GM12878 (cell line): ENCODE results near the gene TSPAN12. TPM values are rescaled to one million over a fixed set of nuclear protein-coding genes. Genes with fewer than 3 reads are reported as not detected.

ENCODE experiments used
- ATAC-seq: fragments of 200-7000 bp; cut with Tn5 transposase; 3 replicates; pipeline ENCODE4 v1.9.1; 2020; ENCODE audit warnings: mild to moderate bottlenecking, moderate library complexity
- BruUV-seq: library from RNA; stranded (reverse); fragments of 400-500 nt; replicated peaks from 2 replicates; lab custom pipeline; 2021; lab: Mats Ljungman, UMichigan
- CTCF ChIA-PET: fragments of 300-600 bp; sonication (Branson Sonifier 250); formaldehyde crosslinking; extraction: SDS; loops from one replicate; lab custom pipeline; 2021; ENCODE audit warnings: inconsistent platforms; lab: Yijun Ruan, JAX
- POLR2A ChIA-PET: fragments of 350-600 bp; formaldehyde crosslinking; extraction: SDS; loops from one replicate; lab custom pipeline; 2021; ENCODE audit warnings: inconsistent platforms; lab: Charles Lee
- RAD21 ChIA-PET: fragments of 300-600 bp; sonication (Branson Sonifier 250); formaldehyde crosslinking; loops from one replicate; lab custom pipeline; 2023; ENCODE audit warnings: antibody characterized with exemption; ENCODE audit not compliant: unreplicated experiment; lab: Charles Lee
- SMC1A ChIA-PET: fragments of 300-600 bp; sonication (Branson Sonifier 250); formaldehyde crosslinking; loops from one replicate; lab custom pipeline; 2023; ENCODE audit not compliant: unreplicated experiment, uncharacterized antibody; lab: Charles Lee
- DNase-seq: peaks from one replicate; pipeline ENCODE4 v3.0.0-alpha.2; 2011; ENCODE audit warnings: low read depth, low spot score
- FAIRE-seq: peaks from 3 replicates; lab custom pipeline; 2011; peaks lifted over from hg19 to GRCh38; lab: Jason Lieb, UNC
- H2AFZ ChIP-seq: 2 replicates; pipeline ENCODE4 v1.6.0; 2011; ENCODE audit warnings: low read depth, low read length, control low read depth; ENCODE audit not compliant: control insufficient read depth
- H3K27ac ChIP-seq: 2 replicates; pipeline ENCODE4 v1.5.1; 2011; ENCODE audit warnings: control low read depth; ENCODE audit not compliant: control insufficient read depth, insufficient read depth
- H3K27me3 ChIP-seq, 2 experiments: replicated peaks in 1 of 2; 2 replicates each; pipeline versions ENCODE4 v1.6.0 to v1.6.1; 2011; ENCODE audit warnings: low read length in 1 of 2; ENCODE audit not compliant: control insufficient read depth in 2 of 2, insufficient read depth in 2 of 2
- H3K36me3 ChIP-seq, 2 experiments: 2 replicates each; pipeline ENCODE4 v1.5.1; 2011; ENCODE audit warnings: low read length in 1 of 2; ENCODE audit not compliant: control insufficient read depth in 2 of 2, insufficient read depth in 2 of 2
- H3K4me1 ChIP-seq: 2 replicates; pipeline ENCODE4 v1.6.1; 2011; ENCODE audit warnings: mild to moderate bottlenecking, low read length, moderate library complexity, mixed read lengths; ENCODE audit not compliant: control insufficient read depth, insufficient read depth
- H3K4me2 ChIP-seq: 2 replicates; pipeline ENCODE4 v1.6.0; 2011; ENCODE audit warnings: control low read depth; ENCODE audit not compliant: control insufficient read depth, insufficient read depth
- H3K4me3 ChIP-seq: fragments of 200-600 bp; sonication (generic); 2 replicates; pipeline ENCODE4 v1.5.1; 2016
- H3K79me2 ChIP-seq: 2 replicates; pipeline ENCODE4 v1.6.0; 2011; ENCODE audit warnings: low read length; ENCODE audit not compliant: control insufficient read depth, insufficient read depth
- H3K9ac ChIP-seq: 2 replicates; pipeline ENCODE4 v1.8.0; 2011; ENCODE audit warnings: low read length, control low read depth, mixed read lengths; ENCODE audit not compliant: control insufficient read depth, insufficient read depth
- H3K9me3 ChIP-seq: replicated peaks from 3 replicates; pipeline ENCODE4 v1.5.1; 2011; ENCODE audit warnings: mild to moderate bottlenecking, low read length; ENCODE audit not compliant: control insufficient read depth, insufficient read depth
- H4K20me1 ChIP-seq: 2 replicates; pipeline ENCODE4 v1.6.0; 2011; ENCODE audit not compliant: control insufficient read depth, insufficient read depth
- ATF7 ChIP-seq: fragments of 450-650 bp; IDR thresholded peaks from 2 replicates; pipeline ENCODE4 v1.6.1; 2016; ENCODE audit warnings: low read depth, mild to moderate bottlenecking
- HDAC2 ChIP-seq: fragments of 200-600 bp; sonication (generic); IDR thresholded peaks from 2 replicates; pipeline ENCODE4 v1.6.1; 2017
- IKZF2 ChIP-seq, 2 experiments: fragments of 450-650 bp; IDR thresholded peaks; 2 replicates each; pipeline ENCODE4 v1.6.1; 2017; ENCODE audit warnings: mild to moderate bottlenecking in 2 of 2, moderate library complexity in 2 of 2
- JUNB ChIP-seq: IDR thresholded peaks from 2 replicates; pipeline ENCODE4 v1.6.1; 2016; ENCODE audit warnings: antibody characterized with exemption, mild to moderate bottlenecking
- MEF2A ChIP-seq: IDR thresholded peaks from 2 replicates; pipeline ENCODE4 v1.6.1; 2011; ENCODE audit warnings: low read depth, mild to moderate bottlenecking, low read length, moderate library complexity; ENCODE audit not compliant: insufficient read depth
- MEF2B ChIP-seq: fragments of 450-650 bp; IDR thresholded peaks from 2 replicates; pipeline ENCODE4 v1.6.1; 2018; ENCODE audit warnings: mild to moderate bottlenecking, moderate library complexity; ENCODE audit not compliant: partially characterized antibody, poor library complexity, severe bottlenecking
- MTA2 ChIP-seq: fragments of 450-650 bp; IDR thresholded peaks from 2 replicates; pipeline ENCODE4 v1.6.1; 2016; ENCODE audit warnings: low read depth, mild to moderate bottlenecking, moderate library complexity
- NR2F1 ChIP-seq: fragments of 450-650 bp; conservative IDR thresholded peaks from 2 replicates; pipeline ENCODE4 v1.6.1; 2017; ENCODE audit warnings: mild to moderate bottlenecking
- PAX8 ChIP-seq: fragments of 450-650 bp; IDR thresholded peaks from 2 replicates; pipeline ENCODE4 v1.6.1; 2017; ENCODE audit warnings: mild to moderate bottlenecking, moderate library complexity
- RUNX3 ChIP-seq: IDR thresholded peaks from 2 replicates; pipeline ENCODE4 v1.6.1; 2012; ENCODE audit warnings: low read length, inconsistent platforms
- SP1 ChIP-seq: IDR thresholded peaks from one replicate; pipeline ENCODE4 v1.6.1; 2011; ENCODE audit warnings: low read depth, low read length
- TARDBP ChIP-seq: IDR thresholded peaks from 2 replicates; pipeline ENCODE4 v1.6.1; 2016; ENCODE audit warnings: borderline replicate concordance
- TCF12 ChIP-seq: IDR thresholded peaks from 2 replicates; pipeline ENCODE4 v1.6.1; 2011; ENCODE audit warnings: low read depth, mild to moderate bottlenecking, low read length
- WRNIP1 ChIP-seq: IDR thresholded peaks from 2 replicates; pipeline ENCODE4 v1.6.1; 2011; ENCODE audit warnings: low read depth, low read length, improper control_type of control experiment, borderline replicate concordance
- ZNF207 ChIP-seq: fragments of 450-650 bp; IDR thresholded peaks from 2 replicates; pipeline ENCODE4 v1.6.1; 2014; ENCODE audit warnings: antibody characterized with exemption, mild to moderate bottlenecking, borderline replicate concordance
- WGBS: methylation state at CpG from one replicate; pipeline ENCODE4 v1.1.6; 2016; ENCODE audit warnings: low lambda C conversion rate; ENCODE audit not compliant: insufficient replicate concordance, insufficient coverage; ENCODE audit errors: missing lambda C conversion rate; 5-methylcytosine and 5-hydroxymethylcytosine counted together
- in situ Hi-C: fragments of 300-500 bp; cut with MboI; formaldehyde crosslinking; loops from 9 replicates; pipeline ENCODE4 v1.14.3; 2018; ENCODE audit warnings: mixed read lengths
- intact Hi-C: fragments of 100-400 bp; cut with micrococcal nuclease; formaldehyde crosslinking; loops from one replicate; pipeline ENCODE4 v1.14.2; 2022; ENCODE audit not compliant: unreplicated experiment
- polyA plus RNA-seq, 11 experiments: library from polyadenylated mRNA; depleted of rRNA in 4 of 11; unstranded in 6 of 11; stranded (reverse) in 5 of 11; fragments of >200 nt; fragmentation: Nextera tagmentation in 4 of 11; fragmentation: Illumina TruSeq in 1 of 11; extraction: Ambion mirVana in 4 of 11; extraction: Trizol in 1 of 11; gene quantifications; 1 replicate in 1 of 11; 2 replicates in 10 of 11; pipeline versions ENCODE4 v1.2.1 to v1.2.3, GENCODE V29; 2011 to 2016; ENCODE audit warnings: inconsistent platforms in 2 of 11, missing spikeins in 2 of 11, low read depth in 1 of 11
- total RNA-seq, 4 experiments: library from RNA; depleted of rRNA in 3 of 4; stranded (reverse); fragments of >200 nt in 3 of 4; fragmentation: Illumina TruSeq in 1 of 4; extraction: Trizol in 1 of 4; gene quantifications; 2 replicates each; pipeline versions ENCODE4 v1.2.1 to v1.2.3, GENCODE V29; 2013 to 2021
- TF ChIP-seq, protein P1 (sequence below): fragments of 150-350 bp; IDR thresholded peaks from 2 replicates; pipeline ENCODE4 v1.6.1; 2016; ENCODE audit warnings: low read depth, low read length
- TF ChIP-seq, protein P2 (sequence below): IDR thresholded peaks from 2 replicates; pipeline ENCODE4 v1.6.1; 2011; ENCODE audit warnings: borderline replicate concordance, low read depth, mild to moderate bottlenecking, moderate library complexity, low read length; ENCODE audit not compliant: insufficient read depth, poor library complexity, severe bottlenecking
- TF ChIP-seq, protein P3 (sequence below): IDR thresholded peaks from 2 replicates; pipeline ENCODE4 v1.6.1; 2011; ENCODE audit warnings: low read depth, low read length, improper control_type of control experiment, borderline replicate concordance

TSPAN12 gene
- total and polyA plus RNA-seq, 10 of the 15 experiments (the other 5 are each of a cell fraction or from before 2014, with no cell fraction given) = 0.67 to 110 (median 1.3) TPM

DNA sequence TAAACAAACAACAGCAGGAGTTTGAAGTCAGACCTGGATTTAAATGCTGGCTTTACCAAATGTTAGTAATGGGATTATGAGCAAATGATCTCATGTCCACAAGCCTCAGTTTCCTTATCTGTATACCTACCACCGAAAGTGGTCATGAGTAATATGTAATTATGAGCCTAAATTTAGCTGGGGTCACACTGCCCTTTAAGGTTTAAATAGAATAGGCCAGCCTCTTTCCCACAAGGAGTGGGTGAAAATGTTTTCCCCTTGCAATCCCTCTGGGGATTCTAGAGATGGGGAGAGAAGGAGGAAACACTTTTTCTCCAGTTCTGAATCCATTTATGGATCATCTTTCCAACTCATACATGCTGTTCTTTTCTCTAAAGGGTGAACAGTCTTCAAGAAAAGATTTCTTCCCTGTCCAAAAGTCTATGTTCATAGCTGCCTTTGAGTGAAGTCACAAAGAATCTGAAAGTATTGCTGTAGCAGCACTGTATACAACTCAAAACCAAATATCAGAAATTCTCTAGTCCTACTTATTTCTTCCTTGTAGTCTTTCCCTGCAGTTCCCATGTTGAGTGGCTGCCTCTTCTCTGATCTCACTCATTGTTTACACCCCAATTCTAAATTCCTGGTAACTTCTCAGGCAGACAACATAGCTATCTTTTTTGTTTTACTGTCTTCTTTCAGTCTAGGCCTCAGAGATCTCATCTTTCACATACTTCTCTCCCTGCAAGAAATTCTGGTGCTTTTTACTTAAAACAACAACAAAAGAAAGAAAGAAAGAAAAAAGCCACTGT lies 7.4 kb upstream of the TSPAN12 start:
- BruUV-seq = no TSS peak
- intact Hi-C loops (loop anchor here (5.0 kb wide), 1 partner anchor 62 kb away; no protein-coding TSS in a partner anchor), in situ Hi-C loops (no loop called here)
- FAIRE-seq = no peak
- CTCF ChIA-PET = interaction anchor here (0.9 to 4.6 kb wide), 4 partner anchors 18 to 73 kb away, joined by 3 to 34 read pairs (median 3); no protein-coding TSS in a partner anchor
- Histone ChIP-seq H2AFZ (no peak overlapping the region; the same call in 1 of the 2 replicates), H3K9ac (no peak overlapping the region), H3K27ac (no peak overlapping the region; the same call in 1 of the 2 replicates), H3K4me2 (no peak overlapping the region), H3K4me1 (peaks cover 17% of the 10 kb centered on the region), H4K20me1 (no peaks in the 10 kb centered on the region), H3K79me2 (no peaks in the 10 kb centered on the region), H3K4me3 (no peak overlapping the region), H3K27me3 (no peaks in the 10 kb centered on the region), H3K9me3 (peaks cover 2% of the 10 kb centered on the region; the same call in 2 of the 3 replicates), H3K36me3 (no peaks in the 10 kb centered on the region)
- ATAC-seq = peak; percentile 18
- POLR2A ChIA-PET = interaction anchor here (0.6 to 1.3 kb wide), 3 partner anchors 15 to 86 kb away, joined by 4 to 5 read pairs (median 5); partner anchors contain the start of gene ING3
- no peak for DNase-seq
- RAD21 ChIA-PET = interaction anchor here (1.0 to 1.7 kb wide), 4 partner anchors 17 to 73 kb away, joined by 3 to 5 read pairs (median 3); no protein-coding TSS in a partner anchor
- 0% methylated on average over 1 of the region's 1 CpG for whole genome bisulfite sequencing
- SMC1A ChIA-PET = interaction anchor here (0.6 to 2.9 kb wide), 13 partner anchors 9 to 76 kb away, joined by 3 to 16 read pairs (median 3); no protein-coding TSS in a partner anchor
- no peak for TF ChIP-seq ZNF207
- no peak for TF ChIP-seq HDAC2
- TF ChIP-seq SP1 = no peak
- TF ChIP-seq NR2F1 = peak; percentile 69
- TF ChIP-seq MTA2 = peak; percentile 61; the same call in 1 of the 2 replicates
- TF ChIP-seq, protein P1, sequence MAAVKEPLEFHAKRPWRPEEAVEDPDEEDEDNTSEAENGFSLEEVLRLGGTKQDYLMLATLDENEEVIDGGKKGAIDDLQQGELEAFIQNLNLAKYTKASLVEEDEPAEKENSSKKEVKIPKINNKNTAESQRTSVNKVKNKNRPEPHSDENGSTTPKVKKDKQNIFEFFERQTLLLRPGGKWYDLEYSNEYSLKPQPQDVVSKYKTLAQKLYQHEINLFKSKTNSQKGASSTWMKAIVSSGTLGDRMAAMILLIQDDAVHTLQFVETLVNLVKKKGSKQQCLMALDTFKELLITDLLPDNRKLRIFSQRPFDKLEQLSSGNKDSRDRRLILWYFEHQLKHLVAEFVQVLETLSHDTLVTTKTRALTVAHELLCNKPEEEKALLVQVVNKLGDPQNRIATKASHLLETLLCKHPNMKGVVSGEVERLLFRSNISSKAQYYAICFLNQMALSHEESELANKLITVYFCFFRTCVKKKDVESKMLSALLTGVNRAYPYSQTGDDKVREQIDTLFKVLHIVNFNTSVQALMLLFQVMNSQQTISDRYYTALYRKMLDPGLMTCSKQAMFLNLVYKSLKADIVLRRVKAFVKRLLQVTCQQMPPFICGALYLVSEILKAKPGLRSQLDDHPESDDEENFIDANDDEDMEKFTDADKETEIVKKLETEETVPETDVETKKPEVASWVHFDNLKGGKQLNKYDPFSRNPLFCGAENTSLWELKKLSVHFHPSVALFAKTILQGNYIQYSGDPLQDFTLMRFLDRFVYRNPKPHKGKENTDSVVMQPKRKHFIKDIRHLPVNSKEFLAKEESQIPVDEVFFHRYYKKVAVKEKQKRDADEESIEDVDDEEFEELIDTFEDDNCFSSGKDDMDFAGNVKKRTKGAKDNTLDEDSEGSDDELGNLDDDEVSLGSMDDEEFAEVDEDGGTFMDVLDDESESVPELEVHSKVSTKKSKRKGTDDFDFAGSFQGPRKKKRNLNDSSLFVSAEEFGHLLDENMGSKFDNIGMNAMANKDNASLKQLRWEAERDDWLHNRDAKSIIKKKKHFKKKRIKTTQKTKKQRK = no peak
- TF ChIP-seq PAX8 = no peak
- TF ChIP-seq TCF12 = no peak
- peak; percentile 78 for TF ChIP-seq MEF2B
- no peak for TF ChIP-seq TARDBP
- TF ChIP-seq, protein P2, sequence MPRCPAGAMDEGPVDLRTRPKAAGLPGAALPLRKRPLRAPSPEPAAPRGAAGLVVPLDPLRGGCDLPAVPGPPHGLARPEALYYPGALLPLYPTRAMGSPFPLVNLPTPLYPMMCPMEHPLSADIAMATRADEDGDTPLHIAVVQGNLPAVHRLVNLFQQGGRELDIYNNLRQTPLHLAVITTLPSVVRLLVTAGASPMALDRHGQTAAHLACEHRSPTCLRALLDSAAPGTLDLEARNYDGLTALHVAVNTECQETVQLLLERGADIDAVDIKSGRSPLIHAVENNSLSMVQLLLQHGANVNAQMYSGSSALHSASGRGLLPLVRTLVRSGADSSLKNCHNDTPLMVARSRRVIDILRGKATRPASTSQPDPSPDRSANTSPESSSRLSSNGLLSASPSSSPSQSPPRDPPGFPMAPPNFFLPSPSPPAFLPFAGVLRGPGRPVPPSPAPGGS = no peak
- TF ChIP-seq, protein P3, sequence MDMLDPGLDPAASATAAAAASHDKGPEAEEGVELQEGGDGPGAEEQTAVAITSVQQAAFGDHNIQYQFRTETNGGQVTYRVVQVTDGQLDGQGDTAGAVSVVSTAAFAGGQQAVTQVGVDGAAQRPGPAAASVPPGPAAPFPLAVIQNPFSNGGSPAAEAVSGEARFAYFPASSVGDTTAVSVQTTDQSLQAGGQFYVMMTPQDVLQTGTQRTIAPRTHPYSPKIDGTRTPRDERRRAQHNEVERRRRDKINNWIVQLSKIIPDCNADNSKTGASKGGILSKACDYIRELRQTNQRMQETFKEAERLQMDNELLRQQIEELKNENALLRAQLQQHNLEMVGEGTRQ = no peak
- TF ChIP-seq JUNB = no peak
- peak; percentile 40 to 48; a peak in 2 of 4 replicates for TF ChIP-seq IKZF2 (IDR thresholded peaks at IDR 0.05)
- peak; percentile 11; the same call in 1 of the 2 replicates for TF ChIP-seq RUNX3
- no peak for TF ChIP-seq WRNIP1
- TF ChIP-seq MEF2A = peak; percentile 44; the same call in 1 of the 2 replicates
- peak; percentile 47 for TF ChIP-seq ATF7
